Measurements from ENCODE around the gene THAP7. TPM values are rescaled to one million over a fixed set of nuclear protein-coding genes. Genes with fewer than 3 reads are reported as not detected.

THAP7 gene
- total and polyA plus RNA-seq, 2 of the 13 experiments (the other 11 are each of a cell fraction or from before 2014, with no cell fraction given) = 13.0 to 25.5 TPM

DNA sequence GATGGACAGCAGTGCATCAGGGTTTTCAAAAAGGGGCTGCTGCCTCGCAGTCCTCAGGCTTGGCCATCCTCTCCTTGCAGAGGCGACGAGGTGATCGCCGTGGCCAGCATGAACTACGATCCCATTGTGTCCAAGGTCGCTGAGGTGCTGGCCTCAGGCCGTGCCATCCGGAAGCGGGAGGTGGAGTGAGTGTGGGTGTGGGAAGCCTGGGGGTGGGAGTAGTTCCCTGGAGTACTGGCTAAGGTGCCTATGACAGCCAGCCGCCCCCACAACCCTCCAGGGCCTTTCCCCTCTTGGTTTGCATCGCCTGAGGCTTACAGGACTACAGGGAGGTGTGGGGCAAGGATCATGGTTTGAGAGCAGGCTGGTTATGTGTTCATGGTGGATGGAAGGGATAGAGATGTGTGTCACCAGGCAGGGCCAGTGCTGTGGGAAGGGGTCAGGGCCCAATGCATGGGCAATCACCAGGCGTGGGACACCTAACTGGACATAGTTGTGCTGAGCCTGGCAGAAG, 21.9 kb downstream of the THAP7 start (continued):
- TF ChIP-seq ZNF644 (CRISPR knock-in tag; IDR thresholded peaks at IDR 0.05; ENCODE audit: low read depth) (0 out of 2 replicates have a peak, but pooled peaks have one; percentile 27), ZNF616 (CRISPR knock-in tag; IDR thresholded peaks at IDR 0.05; ENCODE audit: low read depth) (0 out of 2 replicates have a peak, but pooled peaks have one; percentile 65), ISL2 (CRISPR knock-in tag; IDR thresholded peaks at IDR 0.05) (peak; percentile 23; the same call in 1 of the 2 replicates), KAT7 (CRISPR knock-in tag; IDR thresholded peaks at IDR 0.05; ENCODE audit: borderline replicate concordance) (peak; percentile 39; the same call in 1 of the 2 replicates), REPIN1 (CRISPR knock-in tag; IDR thresholded peaks at IDR 0.05; ENCODE audit: borderline replicate concordance, low read depth) (0 out of 2 replicates have a peak, but pooled peaks have one; percentile 39), IRX3 (CRISPR knock-in tag; IDR thresholded peaks at IDR 0.05; ENCODE audit: borderline replicate concordance, low read depth) (no peak), GABPA (IDR thresholded peaks at IDR 0.05; ENCODE audit: low read depth, low read length) (no peak), GABPA (CRISPR knock-in tag; IDR thresholded peaks at IDR 0.05; ENCODE audit: low read depth) (peak; percentile 65), ZNF766 (CRISPR knock-in tag; IDR thresholded peaks at IDR 0.05; ENCODE audit: borderline replicate concordance) (0 out of 2 replicates have a peak, but pooled peaks have one; percentile 58), ZSCAN21 (CRISPR knock-in tag; IDR thresholded peaks at IDR 0.05; ENCODE audit: borderline replicate concordance) (no peak), ZNF761 (CRISPR knock-in tag; conservative IDR thresholded peaks at IDR 0.05) (no peak), KLF12 (CRISPR knock-in tag; IDR thresholded peaks at IDR 0.05; ENCODE audit: borderline replicate concordance) (no peak), THAP11 (CRISPR knock-in tag; IDR thresholded peaks at IDR 0.05) (peak; percentile 83), ARHGAP35 (CRISPR knock-in tag; IDR thresholded peaks at IDR 0.05; ENCODE audit: borderline replicate concordance) (no peak), KDM5B (CRISPR knock-in tag; IDR thresholded peaks at IDR 0.05; ENCODE audit: borderline replicate concordance) (no peak)
- TF ChIP-seq, protein P1, sequence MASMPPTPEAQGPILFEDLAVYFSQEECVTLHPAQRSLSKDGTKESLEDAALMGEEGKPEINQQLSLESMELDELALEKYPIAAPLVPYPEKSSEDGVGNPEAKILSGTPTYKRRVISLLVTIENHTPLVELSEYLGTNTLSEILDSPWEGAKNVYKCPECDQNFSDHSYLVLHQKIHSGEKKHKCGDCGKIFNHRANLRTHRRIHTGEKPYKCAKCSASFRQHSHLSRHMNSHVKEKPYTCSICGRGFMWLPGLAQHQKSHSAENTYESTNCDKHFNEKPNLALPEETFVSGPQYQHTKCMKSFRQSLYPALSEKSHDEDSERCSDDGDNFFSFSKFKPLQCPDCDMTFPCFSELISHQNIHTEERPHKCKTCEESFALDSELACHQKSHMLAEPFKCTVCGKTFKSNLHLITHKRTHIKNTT (CRISPR knock-in tag; IDR thresholded peaks at IDR 0.05) = no peak
- TF ChIP-seq, protein P2, sequence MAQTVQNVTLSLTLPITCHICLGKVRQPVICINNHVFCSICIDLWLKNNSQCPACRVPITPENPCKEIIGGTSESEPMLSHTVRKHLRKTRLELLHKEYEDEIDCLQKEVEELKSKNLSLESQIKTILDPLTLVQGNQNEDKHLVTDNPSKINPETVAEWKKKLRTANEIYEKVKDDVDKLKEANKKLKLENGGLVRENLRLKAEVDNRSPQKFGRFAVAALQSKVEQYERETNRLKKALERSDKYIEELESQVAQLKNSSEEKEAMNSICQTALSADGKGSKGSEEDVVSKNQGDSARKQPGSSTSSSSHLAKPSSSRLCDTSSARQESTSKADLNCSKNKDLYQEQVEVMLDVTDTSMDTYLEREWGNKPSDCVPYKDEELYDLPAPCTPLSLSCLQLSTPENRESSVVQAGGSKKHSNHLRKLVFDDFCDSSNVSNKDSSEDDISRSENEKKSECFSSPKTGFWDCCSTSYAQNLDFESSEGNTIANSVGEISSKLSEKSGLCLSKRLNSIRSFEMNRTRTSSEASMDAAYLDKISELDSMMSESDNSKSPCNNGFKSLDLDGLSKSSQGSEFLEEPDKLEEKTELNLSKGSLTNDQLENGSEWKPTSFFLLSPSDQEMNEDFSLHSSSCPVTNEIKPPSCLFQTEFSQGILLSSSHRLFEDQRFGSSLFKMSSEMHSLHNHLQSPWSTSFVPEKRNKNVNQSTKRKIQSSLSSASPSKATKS (CRISPR knock-in tag; IDR thresholded peaks at IDR 0.05) = no peak
- TF ChIP-seq, protein P3, sequence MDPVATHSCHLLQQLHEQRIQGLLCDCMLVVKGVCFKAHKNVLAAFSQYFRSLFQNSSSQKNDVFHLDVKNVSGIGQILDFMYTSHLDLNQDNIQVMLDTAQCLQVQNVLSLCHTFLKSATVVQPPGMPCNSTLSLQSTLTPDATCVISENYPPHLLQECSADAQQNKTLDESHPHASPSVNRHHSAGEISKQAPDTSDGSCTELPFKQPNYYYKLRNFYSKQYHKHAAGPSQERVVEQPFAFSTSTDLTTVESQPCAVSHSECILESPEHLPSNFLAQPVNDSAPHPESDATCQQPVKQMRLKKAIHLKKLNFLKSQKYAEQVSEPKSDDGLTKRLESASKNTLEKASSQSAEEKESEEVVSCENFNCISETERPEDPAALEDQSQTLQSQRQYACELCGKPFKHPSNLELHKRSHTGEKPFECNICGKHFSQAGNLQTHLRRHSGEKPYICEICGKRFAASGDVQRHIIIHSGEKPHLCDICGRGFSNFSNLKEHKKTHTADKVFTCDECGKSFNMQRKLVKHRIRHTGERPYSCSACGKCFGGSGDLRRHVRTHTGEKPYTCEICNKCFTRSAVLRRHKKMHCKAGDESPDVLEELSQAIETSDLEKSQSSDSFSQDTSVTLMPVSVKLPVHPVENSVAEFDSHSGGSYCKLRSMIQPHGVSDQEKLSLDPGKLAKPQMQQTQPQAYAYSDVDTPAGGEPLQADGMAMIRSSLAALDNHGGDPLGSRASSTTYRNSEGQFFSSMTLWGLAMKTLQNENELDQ (CRISPR knock-in tag; IDR thresholded peaks at IDR 0.05; ENCODE audit: borderline replicate concordance) = no peak
- TF ChIP-seq, protein P4, sequence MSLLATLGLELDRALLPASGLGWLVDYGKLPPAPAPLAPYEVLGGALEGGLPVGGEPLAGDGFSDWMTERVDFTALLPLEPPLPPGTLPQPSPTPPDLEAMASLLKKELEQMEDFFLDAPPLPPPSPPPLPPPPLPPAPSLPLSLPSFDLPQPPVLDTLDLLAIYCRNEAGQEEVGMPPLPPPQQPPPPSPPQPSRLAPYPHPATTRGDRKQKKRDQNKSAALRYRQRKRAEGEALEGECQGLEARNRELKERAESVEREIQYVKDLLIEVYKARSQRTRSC (CRISPR knock-in tag; IDR thresholded peaks at IDR 0.05; ENCODE audit: low read depth) = no peak
- TF ChIP-seq, protein P5, sequence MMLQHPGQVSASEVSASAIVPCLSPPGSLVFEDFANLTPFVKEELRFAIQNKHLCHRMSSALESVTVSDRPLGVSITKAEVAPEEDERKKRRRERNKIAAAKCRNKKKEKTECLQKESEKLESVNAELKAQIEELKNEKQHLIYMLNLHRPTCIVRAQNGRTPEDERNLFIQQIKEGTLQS (CRISPR knock-in tag; IDR thresholded peaks at IDR 0.05) = no peak
- TF ChIP-seq, protein P6, sequence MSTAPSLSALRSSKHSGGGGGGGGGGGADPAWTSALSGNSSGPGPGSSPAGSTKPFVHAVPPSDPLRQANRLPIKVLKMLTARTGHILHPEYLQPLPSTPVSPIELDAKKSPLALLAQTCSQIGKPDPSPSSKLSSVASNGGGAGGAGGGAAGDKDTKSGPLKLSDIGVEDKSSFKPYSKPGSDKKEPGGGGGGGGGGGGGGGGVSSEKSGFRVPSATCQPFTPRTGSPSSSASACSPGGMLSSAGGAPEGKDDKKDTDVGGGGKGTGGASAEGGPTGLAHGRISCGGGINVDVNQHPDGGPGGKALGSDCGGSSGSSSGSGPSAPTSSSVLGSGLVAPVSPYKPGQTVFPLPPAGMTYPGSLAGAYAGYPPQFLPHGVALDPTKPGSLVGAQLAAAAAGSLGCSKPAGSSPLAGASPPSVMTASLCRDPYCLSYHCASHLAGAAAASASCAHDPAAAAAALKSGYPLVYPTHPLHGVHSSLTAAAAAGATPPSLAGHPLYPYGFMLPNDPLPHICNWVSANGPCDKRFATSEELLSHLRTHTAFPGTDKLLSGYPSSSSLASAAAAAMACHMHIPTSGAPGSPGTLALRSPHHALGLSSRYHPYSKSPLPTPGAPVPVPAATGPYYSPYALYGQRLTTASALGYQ (CRISPR knock-in tag; IDR thresholded peaks at IDR 0.05) = no peak
